NCI-H2196 (cell line): ENCODE data around the gene KRTAP5-9.
"Not testable (repeated sequence)": the region's sequence is repeated elsewhere in the genome, so short reads cannot be mapped to it uniquely, and the experiment has no call there.

Source experiments
- DNase-seq: peaks from one replicate; lab custom pipeline; 2025; ENCODE audit not compliant: unreplicated experiment; lab: John Stamatoyannopoulos, UW

KRTAP5-9 gene

DNA sequence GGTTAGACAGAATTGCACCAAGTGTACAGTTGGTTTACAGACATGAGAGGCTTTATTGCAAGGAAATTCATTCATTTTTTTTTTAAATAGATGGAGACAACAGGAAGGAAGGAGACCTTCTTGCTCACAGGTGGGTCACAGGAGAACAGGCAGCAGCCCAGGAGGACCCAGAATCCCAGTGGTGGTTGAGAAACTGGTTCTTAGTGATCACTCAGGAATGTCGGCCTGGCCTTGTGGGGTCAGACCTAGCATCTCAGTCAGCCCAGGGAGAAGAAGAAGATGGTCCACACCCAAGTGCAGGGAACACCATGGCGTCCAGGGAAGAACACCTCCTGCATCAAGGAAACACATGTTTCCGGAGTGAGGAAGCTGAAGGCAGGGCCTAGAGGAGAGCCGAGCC is 33.6 kb downstream of the KRTAP5-9 start:
- no peak for DNase-seq

DNA sequence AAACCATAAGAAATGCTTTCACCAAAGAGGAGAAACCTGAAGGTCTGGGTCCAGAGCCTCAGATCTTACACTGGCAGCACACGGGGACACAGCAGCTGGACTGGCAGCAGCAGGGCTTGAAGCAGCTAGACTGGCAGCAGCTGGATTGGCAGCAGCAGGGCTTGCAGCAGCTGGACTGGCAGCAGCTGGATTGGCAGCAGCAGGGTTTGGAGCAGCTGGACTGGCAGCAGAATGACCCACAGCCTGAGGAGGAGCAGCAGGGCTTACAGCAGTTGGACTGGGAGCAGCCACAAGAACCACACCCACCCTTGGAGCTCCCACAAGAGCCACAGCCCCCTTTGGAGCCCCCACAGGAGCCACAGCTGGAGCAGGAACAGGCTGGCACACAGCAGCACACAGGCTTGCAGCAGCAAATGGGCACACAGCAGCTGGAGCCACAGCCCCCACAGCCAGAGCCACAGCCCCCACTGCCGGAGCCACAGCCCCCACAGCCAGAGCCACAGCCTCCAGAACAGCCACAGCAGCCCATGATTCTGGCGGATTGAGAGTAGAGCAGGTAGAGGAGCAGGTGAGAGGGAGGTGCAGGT is 34.2 kb downstream of the KRTAP5-9 start, which contains the start of gene KRTAP5-11:
TSS of gene KRTAP5-11 (minus strand) at position 567 of the 587 bp plus-strand sequence. CDS start at position 529, 38 bp downstream.
- no peak for DNase-seq

DNA sequence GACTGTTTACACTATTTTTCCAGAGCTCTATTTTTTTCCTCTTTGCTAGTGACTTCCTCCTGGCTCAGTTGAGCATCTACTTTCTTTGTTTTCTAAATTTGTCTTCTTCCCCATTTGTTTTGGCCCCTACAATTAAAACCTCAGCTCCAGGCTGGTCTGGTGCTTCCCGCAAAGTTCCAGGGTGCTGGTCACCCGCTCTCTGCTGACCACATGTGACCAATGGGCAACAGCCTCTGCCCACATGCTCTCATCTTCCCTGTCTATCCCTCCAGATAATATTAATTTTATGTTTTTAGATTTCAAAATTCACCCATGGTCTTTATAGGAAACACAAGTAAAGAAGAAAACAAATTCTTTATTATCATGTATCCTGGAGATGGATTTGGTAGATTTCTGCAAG is 34.7 kb downstream of the KRTAP5-9 start:
- DNase-seq: not testable (repeated sequence)

DNA sequence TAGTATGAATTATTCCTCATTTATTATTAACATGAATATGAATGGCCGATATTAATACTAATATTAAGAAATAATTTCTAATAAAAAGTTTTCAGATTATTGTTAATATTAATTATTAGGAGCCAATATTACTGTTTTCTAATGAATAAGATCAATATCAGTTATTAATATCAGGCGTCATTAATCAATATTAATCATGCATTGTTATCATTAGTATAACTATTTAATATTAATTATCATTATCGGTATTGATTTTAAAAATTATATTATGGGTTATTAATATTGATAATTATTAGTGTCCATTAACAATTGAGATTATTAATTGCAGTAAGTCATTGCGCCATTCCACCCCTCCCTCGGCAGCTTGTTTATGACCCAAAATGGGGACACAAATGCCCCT is 37.5 kb downstream of the KRTAP5-9 start:
- DNase-seq: not testable (repeated sequence)

DNA sequence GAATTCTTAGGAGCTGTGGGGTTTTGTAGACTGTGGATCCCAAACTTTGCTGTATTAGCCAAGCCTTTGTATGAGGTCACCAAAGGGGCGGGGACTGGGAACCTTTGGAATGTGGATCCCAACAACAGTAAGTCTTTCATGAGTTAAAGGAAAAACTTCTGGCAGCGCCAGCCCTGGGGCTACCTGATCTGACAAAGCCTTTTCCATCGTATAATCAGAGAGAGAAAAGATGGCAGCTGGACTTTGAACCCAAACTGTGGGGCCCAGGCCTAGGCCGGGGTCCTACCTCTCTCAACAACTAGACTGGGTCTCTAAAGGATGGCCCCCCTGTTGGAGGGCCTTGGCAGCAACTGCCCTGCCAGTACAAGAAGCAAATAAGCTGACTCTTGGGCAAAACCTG is 40.1 kb downstream of the KRTAP5-9 start:
- not testable (repeated sequence) for DNase-seq

DNA sequence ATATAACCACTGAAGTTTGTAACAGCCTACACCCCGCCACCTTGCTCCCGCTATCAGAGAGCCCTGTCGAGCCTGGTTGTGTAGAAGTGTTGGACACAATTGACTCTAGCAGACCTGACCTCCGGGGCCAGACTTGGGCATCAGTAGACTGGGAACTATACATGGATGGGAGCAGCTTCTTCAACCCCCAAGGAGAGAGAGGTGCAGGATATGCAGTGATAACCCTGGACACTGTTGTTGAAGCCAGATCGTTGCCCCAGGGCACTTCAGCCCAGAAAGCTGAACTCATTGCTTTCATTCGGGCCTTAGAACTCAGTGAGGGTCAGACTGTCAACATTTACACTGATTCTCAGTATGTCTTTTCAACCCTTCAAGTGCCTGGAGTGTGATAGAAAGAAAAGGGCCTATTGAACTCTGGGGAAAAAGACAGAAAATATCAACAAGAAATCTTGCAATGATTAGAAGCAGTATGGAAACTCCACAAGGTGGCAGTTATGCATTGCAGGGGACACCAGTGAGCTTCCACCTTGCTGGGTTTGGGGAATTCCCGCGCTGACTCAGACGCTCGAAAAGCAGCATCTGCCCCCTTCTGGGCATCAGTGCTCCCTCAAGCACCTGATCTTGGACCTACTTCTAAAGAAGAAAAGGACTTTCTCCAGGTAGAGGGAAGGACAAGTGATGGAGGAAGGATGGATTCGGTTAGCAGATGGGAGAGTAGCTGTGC is 40.8 kb downstream of the KRTAP5-9 start:
- DNase-seq: not testable (repeated sequence)

DNA sequence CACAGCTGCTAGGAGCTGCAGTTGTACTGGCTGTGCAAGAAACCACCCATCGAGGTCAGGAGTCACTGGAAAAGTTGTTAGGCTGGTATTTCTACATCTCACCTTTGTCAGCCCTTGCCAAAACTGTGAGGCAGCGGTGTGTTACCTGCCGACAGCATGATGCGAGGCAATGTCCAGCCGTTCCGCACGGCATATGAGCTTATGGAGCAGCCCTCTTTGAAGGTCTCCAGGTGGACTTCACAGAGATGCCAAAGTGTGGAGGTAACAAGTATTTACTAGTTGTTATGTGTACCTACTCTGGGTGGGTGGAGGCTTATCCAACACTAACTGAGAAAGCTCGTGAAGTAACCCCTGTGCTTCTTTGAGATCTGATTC is 41.3 kb downstream of the KRTAP5-9 start:
- not testable (repeated sequence) for DNase-seq
